HG03159 (cell line): ENCODE results near the gene CAPZB.
"Not testable (repeated sequence)": the region's sequence is repeated elsewhere in the genome, so short reads cannot be mapped to it uniquely, and the experiment has no call there.

ENCODE experiments used
- ATAC-seq: cut with Tn5 transposase; IDR thresholded peaks from one replicate; pipeline ENCODE4 v1.9.1; 2021; ENCODE audit warnings: mild to moderate bottlenecking, moderate library complexity; ENCODE audit not compliant: unreplicated experiment

The CAPZB gene

DNA sequence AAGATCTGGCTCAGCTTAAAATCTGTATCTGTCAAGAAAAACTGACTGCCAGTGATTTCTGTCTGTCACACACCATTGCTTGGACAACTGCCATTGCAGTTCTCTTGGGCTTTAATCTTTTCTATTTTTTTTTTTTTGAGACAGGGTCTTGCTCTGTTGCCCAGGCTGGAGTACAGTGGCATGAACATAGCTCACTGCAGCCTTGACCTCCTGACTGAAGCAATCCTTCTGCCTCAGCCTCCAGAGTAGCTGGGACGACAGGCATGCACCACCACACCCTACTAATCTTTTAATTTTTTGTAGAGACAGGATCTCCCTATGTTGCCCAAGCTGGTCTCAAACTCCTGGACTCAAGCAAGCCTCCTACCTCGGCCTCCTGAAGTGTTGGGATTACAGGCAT is 14.5 kb upstream of the CAPZB start:
- not testable (repeated sequence) for ATAC-seq

DNA sequence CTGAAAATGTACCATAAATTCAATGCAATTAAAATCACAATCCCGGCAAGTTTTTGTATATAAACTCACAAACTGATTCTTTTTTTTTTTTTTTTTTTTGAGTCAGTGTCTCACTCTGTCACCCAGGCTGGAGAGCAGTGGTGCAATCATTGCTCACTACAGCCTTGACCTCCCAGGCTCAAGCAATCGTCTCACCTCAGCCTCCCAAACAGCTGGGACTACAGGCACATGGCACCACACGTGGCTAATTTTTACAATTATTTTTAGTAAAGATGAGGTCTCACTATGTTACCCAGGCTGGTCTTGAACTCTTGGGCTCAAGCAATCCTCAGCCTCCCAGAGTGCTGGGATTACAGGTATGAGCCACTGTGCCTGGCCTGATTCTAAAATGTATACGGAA is 12.1 kb upstream of the CAPZB start:
- not testable (repeated sequence) for ATAC-seq

DNA sequence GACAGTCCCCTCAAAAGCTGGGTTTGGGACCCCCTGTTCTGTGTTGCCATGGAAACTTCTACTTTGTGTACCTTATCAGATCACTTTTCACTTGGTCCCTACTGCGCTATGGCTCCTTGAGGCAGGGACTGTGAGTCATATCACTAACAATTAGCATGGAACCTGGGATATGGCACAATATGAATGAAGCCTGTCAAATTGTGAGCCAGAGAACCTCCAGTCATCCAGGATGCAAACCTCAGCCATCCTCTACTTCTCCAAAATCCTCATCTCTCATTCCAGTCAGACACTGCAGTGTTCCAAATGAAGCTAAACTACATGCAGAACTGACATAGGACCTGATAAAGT is 11.2 kb upstream of the CAPZB start:
- no peak for ATAC-seq

DNA sequence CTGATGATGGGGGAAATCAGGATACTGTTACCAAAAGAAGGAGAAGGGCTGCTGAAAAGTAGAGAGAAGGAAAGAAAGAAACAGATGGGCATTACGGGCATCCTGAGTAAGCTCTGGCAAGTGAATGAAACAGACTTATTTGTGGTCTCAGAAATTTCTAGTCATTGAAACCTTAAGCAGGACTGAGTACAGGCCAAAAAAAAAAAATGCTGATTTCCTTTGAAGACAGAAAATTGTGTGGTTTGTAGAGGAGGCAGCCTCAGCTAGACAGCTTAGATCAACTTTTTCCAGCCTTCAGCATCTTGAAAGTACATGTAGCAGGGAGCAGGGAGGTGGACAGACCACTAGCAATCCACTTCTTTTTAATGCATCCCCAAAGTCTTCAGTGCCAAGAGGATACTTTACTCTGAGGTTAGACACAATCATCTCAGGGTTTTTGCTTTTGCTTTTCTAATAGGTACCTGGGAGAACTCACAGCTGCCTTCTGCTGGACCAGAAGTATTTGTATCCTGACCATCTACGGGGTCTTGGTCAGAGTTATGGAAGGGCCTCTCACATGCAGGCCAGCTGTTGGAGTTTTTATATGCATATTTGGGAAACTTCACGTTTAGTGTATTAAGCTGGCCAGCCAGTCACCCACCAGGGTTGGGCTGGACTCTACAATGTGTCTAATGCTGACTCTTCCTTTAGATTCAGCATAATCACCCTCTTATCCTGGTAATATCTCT is 10.6 kb upstream of the CAPZB start:
- no peak for ATAC-seq

DNA sequence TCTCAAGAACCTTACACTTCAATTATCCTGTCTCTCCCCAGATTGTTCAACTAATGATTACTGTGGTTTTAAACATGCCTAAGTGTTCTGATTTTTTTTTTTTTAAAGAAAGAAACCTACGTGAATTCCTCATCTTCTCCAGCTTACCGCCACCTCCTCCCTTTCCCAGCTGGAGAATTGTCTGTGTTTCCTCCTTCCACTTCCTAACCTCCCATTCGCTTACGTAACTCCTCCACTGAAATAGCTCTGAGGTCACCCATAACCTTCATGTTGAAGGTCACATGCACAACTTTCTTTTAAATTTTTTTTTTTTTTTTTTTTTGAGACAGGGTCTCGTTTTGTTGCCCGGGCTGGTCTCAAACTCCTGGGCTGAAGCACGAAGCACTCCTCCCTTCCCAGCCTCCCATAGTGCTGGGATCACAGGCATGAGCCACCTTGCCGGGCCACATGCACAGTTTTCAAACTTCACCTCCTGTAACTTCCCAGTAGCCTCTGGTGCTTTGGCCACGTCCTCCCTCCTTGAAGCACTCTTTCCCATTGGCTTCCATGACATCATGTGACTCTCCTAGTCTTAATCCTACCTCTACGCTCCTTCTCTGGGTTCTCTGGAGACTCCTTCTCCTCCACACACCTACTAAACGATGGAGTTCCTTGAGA is 9.8 kb upstream of the CAPZB start:
- no peak for ATAC-seq

DNA sequence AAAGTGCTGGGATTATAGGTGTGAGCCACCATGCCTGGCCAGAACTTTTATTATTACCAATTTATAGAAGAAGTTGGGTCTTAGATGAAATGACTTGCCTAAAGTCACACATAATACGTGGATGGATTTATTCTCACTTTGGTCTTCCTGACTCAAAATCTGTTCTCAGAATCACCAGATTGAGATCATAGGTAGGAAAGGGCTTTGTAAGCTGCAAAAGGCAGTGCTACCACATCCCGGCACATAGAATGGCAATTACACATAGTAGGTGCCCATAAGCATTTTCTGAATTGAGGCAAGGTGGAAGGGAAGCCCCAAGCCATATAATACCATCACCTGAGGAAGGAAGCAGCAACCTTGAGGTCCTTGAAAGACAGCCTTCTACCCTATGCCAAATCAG is 8.2 kb upstream of the CAPZB start:
- ATAC-seq: no peak

DNA sequence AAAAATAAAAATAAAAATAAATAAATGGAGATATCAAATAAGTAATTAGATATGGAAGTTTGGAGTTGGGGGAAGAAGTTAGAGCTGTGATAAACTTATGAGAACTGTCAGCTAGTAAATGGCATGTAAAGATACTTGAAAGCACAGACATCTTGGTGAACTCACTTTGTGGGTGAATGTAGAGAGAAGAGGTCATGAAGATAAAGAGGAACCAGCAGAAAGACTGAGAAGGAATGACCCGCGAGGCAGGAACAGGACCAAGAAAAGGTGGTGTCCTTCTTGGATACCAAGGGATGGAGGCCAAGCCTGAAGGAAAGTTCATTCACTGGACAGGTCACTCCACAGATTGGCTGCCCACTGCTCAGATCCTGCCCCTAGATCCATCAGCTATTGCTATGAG is 4.7 kb upstream of the CAPZB start:
- ATAC-seq: no peak

DNA sequence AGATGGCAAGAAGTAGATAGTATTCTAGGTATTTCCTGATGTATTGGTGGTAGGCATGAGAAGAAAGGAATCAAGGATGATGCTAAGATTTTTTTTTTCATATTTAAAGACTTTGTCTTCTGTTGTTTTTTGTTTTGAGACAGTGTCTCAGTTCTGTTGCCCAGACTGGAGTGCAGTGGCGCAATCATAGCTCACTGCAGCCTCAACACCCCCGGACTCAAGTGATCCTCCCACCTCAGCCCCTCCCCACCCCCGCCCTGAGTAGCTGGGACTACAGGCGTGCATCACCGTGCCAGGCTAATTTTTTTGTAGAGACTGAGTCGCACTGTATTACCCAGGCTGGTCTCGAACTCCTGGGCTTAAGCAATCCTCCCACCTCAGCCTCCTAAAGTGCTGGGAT is 2.8 kb upstream of the CAPZB start:
- no peak for ATAC-seq

DNA sequence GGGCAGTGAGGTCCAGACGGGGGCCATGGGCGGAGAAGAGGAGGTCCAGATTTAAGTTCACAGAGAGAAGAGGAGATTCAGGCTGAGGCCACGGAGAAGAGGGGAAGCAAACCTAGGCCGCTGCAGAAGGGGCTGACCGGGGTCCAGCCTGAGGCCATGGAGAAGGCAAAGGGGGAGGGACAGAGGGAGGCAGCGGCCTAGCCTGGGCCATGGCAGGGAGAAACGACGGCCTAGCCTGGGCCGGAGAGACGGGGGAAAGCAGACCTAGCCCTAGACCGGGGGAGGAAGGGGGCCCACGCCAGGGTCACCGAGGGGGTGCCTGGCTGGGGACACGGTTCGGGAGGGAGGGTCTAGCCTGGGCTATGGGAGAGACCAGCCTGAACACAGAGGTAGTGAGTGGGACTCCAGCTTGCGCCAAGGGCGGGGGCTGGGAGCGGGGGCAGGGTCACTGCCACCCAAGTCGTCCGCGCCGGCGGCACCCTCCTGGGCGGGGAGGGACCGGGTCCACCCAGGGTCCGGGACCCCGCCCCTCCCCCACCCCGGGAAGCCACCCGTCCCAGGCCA is 459 bp downstream of the CAPZB start:
- ATAC-seq: peak; percentile 24

DNA sequence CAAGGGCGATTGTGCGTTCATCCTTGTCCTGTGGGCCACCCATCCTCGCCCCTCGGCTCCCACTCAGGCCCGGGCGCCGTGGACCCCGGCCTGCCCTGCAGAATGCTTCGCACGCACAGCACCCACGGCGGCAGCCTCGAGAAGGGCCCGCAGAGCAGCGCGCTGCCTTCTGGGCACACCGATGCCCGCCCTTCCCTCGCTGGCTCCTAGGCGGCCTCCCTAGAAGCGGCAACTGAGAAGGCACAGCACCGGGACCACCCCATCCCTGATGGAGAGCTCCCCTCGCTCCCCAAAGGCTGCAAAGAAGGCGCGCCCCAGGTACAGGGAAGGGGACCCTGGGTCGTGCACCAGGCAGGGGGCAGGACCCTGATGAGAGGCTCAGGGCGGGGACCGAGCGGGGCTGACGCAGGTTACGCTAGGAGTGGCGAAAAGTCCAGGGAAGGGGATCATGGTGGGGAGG is 971 bp downstream of the CAPZB start:
- ATAC-seq: no peak

DNA sequence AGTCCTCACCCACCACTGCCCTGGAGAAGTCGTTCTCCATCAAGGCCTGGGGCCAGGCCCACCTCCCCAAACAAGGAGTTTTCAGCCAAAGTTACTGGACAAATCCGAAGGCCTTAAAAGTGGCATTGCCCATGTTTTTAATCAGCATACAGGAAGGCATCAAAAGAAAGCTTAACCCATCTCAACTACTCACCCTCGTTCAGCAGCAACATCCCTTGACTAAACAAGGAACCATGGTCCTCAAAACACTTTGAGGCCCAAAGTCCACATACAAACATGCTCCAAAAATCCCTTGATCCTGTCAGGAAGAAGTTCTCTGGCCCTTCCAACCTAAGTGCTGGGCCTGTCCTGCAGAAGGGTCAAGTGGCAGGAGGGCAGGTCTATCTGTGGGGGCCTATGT is 1.6 kb downstream of the CAPZB start:
- ATAC-seq: no peak

DNA sequence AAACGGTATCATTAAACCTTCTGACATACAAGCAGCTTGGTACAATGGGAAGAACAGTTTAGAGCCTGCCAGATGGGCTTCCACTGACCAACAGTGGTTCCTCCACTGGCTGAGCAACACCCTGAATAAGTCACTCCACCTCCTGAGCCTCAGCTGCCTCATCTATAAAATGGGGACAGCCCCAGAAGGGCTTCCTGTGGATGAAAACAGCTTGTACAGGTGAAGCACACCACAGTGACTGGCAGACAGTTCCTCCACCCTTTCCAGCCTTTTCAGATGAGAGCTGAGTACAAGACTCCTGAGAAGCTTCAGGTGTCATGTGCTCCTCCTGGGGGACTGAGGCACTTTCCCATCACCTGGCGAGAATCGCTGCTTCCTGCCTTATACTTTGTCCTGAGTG is 2.1 kb downstream of the CAPZB start:
- ATAC-seq: no peak

DNA sequence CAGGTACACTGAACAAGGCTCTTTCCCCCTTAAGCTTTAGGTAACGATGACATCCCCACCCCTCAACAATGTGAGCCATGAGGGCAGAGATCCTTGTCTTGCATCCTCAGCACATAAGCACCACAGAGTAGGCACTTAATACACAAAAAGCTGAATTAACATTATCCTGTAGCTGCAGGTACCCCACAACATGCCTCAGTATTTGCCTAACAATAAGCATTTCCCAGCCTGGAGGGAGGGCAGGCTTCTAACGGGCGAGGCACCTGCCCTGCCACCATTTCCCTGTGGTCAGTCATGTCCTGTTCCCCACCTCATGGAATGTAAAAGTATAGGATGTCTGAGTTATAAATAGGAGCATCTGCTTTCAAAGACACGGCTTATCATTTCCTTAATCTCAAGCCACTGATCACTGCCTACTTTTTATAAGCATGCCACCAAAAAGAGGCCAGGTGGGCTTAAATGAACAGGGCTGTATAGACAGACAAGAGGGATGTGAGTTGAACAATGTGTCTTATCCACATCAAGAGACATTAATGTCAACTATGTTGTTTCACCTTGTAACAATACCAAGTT is 3.4 kb downstream of the CAPZB start:
- no peak for ATAC-seq

DNA sequence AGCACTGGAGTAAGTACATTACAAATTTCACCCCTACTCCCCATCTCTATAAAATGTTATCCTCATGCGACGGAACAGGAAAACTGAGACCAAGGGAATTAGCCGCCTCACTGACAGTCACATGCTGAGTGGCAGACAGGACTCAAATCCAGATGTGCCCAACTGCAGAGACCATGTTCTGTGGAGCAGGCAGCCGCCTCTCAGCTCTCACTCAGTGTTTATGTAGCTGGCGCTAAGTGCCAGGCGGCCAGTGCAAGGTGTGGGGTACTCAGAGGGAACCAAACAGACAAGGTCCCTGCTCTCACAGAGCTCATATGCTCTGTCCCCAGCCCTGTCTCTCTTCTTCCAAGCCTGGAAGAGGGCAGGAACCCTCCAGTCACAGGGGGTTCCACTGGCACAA is 5.1 kb downstream of the CAPZB start:
- ATAC-seq: no peak

DNA sequence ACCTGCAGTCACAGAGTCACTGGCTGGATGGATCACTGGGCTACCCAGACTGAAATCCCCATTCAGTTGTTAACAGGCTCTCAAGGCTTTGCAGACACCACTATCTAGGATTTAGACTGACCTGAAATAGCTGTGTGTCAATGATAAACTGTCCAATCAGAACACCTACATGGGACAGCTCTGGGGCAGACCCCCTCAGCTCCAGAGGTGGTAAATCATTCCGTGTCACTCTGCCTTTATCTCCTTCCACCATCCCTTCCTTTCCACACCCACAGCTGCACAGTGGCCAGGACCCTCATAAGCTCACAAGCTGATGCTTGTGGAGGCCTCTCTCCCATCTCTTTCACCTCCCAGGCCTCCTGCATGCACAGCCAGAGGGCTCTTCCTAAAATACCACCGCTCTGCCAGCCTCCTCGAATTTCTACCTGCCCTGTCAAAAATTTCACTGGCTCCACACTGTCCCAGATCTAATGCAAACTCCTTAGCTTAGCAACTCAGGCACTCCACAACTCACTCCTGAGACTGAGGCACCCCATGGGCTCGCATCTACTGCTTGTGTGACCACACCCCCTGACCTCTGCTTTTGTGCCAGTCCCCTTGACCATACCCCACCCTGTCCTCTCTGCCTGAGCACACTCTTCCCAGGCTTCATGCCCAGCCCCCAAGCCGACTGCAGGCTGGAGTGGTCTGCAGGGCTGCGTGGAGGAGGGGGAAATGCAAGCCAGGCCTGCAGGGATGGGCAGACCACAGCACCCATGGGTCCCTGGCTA is 5.8 kb downstream of the CAPZB start:
- no peak for ATAC-seq

DNA sequence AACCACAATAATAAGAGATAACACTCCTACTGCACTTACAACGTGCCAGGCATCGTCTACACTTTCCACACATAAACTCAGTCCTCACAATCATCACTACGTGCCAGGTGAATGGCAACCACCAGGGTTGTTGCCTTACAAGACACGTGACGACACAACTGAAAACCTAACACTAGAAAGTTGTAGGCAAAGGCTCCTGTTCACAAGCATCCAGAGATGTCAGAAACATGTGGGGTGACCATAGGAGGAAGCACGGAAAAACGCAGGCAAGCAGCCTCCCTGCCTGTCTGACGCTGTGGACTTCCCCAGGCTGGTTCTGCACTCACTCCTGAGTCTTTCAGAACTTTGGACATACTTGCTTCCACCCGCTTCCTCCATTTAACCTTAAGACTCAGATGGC is 7.0 kb downstream of the CAPZB start:
- no peak for ATAC-seq

DNA sequence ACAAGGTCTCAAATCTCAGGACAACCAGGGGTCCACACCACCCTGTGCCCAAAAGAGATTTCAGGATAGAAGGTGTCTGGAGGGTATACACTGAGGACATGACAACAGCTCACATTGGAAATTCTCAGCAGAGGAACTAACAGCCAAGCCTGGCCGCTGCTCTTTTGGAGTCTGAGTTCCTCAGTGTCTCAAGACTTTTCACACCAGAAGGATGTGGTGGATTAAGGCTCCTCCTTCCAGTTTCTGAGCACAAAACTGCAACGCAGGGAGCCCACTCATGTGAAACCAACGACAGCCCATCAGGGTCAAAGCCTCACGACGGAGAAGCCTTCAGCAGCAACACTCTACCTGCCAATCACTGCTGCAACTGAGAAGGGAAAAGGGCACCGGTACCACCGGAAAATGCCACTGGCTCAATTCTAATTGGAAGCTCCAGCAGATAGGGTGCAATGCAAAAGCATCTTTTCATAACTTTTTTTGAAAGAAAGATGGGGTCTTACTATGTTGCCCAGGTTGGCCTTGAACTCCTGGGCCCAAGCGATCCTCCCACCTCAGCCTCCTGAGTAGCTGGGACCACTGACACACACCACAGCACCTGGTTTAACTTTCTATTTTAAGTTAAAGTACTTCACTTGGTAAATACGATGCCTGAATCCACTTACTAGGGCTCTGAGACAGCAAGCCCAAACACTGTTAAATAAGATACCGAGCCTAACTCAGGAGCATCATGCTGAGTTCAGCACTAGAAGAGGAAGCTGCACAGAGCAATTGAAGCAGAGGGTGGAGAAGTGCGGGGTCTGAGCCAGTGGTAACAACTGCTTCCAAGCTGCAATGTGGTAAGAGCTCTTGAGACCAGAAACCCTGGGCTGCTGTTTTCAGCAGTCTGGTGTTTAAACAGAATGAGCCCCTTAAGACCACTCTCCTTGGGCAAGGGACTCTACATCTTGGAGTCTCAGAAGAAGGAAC is 7.8 kb downstream of the CAPZB start:
- ATAC-seq: peak; percentile 53

DNA sequence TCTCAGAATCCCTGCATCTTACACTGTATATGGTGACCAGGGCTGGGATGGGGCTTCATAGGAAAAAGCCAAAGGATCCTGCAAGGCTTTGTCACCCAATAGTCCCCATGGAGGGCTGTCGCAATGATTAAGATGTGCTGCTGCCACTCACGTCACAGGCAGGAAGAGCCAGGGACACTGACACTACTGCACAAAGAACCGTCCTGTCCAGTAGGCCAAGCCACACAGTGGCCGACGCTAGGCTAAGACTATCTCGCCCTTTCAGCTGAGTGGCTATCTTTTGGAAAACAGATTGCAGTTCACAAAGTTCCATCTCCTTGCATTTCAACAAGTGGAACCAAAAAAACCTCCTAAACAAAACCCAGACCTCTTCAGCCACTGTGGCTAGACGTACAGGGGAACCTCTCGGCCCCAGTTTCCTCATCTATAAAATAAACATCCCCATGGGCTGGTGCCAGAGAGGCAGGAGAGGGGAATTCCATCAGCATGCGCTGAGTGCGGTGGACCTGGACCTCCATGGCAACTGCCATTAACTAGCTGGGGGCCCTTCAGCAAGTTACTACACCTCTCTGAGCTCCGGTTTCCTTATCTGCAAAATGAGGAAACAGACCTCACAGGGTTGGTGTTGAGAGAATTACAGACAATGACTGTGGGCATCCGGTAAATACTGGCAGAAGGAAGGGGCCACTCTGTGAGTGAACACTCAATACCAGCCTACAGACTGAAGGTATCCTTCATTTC is 8.7 kb downstream of the CAPZB start:
- peak; percentile 49 for ATAC-seq

DNA sequence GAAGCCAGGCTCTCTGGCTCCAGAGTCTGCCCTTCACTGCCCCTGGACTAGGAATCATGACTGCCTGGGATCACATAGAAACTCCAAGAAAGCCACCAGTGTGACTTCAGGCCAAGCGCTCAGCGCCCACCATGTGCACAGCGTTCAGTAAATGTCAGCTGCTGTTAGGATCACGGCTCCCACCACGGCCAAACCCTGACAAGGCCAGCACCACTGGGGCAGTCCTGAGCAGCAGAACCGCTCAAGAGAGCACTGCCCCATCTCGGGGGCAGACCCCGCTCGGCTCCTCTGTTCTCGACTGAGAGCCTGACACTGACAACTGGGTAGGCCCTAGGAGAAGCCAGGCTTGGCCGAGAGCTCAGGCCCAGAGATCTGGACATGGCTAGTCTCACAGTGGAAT is 10.0 kb downstream of the CAPZB start:
- ATAC-seq: no peak

DNA sequence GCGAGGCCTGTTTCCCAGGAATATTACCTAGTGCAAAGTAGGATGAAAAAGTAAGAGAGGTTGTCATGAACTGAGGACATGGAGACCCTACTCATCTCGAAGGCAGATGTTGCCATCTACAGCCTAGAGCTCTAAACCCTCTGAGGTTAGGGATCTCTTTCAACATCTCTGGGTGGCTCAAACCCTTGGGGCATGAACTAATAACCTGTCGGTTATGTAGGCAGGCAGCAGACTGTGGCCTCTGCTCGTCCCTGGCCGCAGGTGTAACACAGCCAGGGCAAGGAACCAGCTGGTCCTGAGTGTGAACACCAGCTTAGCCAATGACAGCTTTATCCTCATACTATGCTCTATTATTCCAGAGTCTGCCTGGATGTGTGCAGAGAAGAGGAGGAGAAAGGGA is 13.2 kb downstream of the CAPZB start:
- ATAC-seq: no peak
